ENCODE data around the gene GRAP2.
"Not testable (repeated sequence)": the region's sequence is repeated elsewhere in the genome, so short reads cannot be mapped to it uniquely, and the experiment has no call there.

Gene GRAP2

DNA sequence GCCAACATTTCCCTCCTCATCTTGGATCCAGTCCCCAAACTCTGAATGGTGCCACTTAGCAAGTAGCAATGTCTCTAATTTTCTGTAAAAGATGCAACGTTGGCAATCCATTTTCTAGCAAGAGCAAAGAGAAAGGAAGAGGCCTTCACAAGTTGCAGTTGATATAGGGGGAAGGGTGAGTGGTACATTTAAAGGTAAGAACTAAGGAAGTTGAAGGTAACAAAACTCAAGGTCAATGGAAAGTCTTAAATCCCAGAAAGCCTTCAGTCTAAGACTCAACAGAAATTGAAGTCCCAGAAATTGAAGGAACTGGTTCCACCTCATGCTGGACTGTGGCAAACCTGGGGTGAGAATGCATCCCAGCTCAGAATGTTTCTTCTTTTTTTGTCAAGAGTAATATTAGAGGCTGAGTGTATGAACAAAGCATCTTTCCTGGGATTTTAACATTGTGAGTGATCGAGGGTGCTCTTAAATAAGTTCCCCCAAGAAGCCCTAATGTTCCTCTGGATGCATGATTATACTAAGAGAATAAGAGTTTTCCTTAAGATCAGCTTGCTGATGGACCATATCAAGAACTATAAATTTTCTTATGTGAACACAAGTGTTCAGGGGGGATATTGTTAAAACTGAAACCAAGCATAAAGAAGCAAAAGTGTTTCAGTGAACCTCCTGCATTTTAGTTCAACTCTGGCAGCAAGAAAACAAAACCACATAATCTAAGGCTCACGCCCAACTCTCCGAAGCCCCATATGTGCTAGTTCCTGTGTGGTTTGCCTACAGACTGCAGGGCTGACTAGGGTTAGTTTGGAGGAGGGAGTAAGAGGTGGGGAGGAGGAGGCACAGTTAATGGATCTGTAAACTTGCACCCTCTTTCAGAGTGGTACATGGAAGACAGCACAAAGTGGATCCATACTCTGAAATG is at the start of gene GRAP2:
Gene GRAP2, plus strand, starts transcription at position 779 of the 922 bp plus-strand sequence. CDS start 46,023 bp downstream, outside the sequence.
- DNase-seq (ENCODE audit: low read depth), result no peak
- Histone ChIP-seq H3K9ac (ENCODE audit: low read length) (no peak within 1 kb of the TSS), H3K9me3 (ENCODE audit: control insufficient read depth, low read length) (no peaks in the 10 kb centered on the region), H3K4me1 (ENCODE audit: control insufficient read depth, insufficient read depth, low read length) (peaks cover 12% of the 10 kb centered on the region), H3K4me3 (ENCODE audit: low read length) (no peak within 1 kb of the TSS), H3K36me3 (ENCODE audit: control insufficient read depth, insufficient read depth, low read length, severe bottlenecking) (no peaks in the 10 kb centered on the region), H3K27me3 (replicated peaks; ENCODE audit: control insufficient read depth, insufficient read depth, low read length) (peaks cover 36% of the 10 kb centered on the region)

- no peak for DNase-seq (ENCODE audit: low read depth)
Observed at GRCh38 chr22:39851606-39852315, 49.1 kb upstream of the GRAP2 start.

DNA sequence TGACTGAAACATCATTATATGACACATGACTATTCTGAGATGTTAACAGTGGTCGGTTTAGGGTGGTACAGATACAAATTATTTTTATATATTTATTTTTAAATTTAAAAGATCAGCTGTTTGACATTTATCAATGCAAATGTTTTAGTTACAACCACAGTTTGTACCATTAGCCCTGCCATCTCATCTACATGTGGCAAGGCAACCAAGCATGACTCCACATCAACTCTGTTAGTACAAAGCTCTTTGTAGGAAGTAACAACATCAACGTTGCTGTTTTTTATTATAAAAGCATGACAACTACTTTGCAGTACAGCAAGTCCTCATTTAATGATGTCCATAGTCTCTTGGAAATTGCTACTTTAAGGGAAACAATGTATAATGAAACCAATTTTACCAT is 48.1 kb upstream of the GRAP2 start:
- no peak for DNase-seq (ENCODE audit: low read depth)
- Histone ChIP-seq H3K9me3 (ENCODE audit: control insufficient read depth, low read length) (no peaks in the 10 kb centered on the region), H3K36me3 (ENCODE audit: control insufficient read depth, insufficient read depth, low read length, severe bottlenecking) (no peaks in the 10 kb centered on the region), H3K4me1 (ENCODE audit: control insufficient read depth, insufficient read depth, low read length) (no peaks in the 10 kb centered on the region), H3K27me3 (replicated peaks; ENCODE audit: control insufficient read depth, insufficient read depth, low read length) (no peaks in the 10 kb centered on the region), H3K9ac (ENCODE audit: low read length) (no peak overlapping the region), H3K4me3 (ENCODE audit: low read length) (no peak overlapping the region)

More at GRCh38 chr22:39851606-39852315, 49.1 kb upstream of the GRAP2 start:
- Histone ChIP-seq H3K36me3 (ENCODE audit: control insufficient read depth, insufficient read depth, low read length, severe bottlenecking) (no peaks in the 10 kb centered on the region), H3K9me3 (ENCODE audit: control insufficient read depth, low read length) (no peaks in the 10 kb centered on the region), H3K4me3 (ENCODE audit: low read length) (no peak overlapping the region), H3K27me3 (replicated peaks; ENCODE audit: control insufficient read depth, insufficient read depth, low read length) (no peaks in the 10 kb centered on the region), H3K4me1 (ENCODE audit: control insufficient read depth, insufficient read depth, low read length) (no peaks in the 10 kb centered on the region), H3K9ac (ENCODE audit: low read length) (no peak overlapping the region)

DNA sequence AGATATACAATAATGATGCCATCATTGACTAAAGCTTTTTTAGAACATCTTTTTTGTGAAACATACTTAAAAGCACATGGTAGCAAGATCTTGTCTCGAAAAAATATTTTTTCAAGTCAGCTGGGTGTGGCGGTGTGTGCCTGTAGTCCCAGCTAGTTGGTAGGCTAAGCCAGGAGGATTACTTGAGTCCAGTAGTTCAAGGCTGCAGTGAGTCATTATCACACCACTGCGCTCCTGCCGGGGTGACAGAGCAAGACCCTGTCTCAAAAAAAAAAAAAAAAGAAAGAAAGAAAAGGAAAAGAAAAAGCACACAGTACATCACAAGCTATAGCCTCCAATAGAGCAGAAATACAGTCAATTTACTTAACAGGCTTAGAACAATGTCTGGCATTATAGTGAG is 44.3 kb upstream of the GRAP2 start:
- DNase-seq (ENCODE audit: low read depth), result no peak
- Histone ChIP-seq H3K27me3 (replicated peaks; ENCODE audit: control insufficient read depth, insufficient read depth, low read length) (peaks cover 5% of the 10 kb centered on the region), H3K36me3 (ENCODE audit: control insufficient read depth, insufficient read depth, low read length, severe bottlenecking) (no peaks in the 10 kb centered on the region), H3K4me3 (ENCODE audit: low read length) (no peak overlapping the region), H3K9ac (ENCODE audit: low read length) (no peak overlapping the region), H3K9me3 (ENCODE audit: control insufficient read depth, low read length) (no peaks in the 10 kb centered on the region), H3K4me1 (ENCODE audit: control insufficient read depth, insufficient read depth, low read length) (no peaks in the 10 kb centered on the region)

GRCh38 chr22:39859903-39860588 is 40.8 kb upstream of the GRAP2 start:
- Histone ChIP-seq H3K36me3 (ENCODE audit: control insufficient read depth, insufficient read depth, low read length, severe bottlenecking) (no peaks in the 10 kb centered on the region), H3K9me3 (ENCODE audit: control insufficient read depth, low read length) (no peaks in the 10 kb centered on the region), H3K4me3 (ENCODE audit: low read length) (no peak overlapping the region), H3K9ac (ENCODE audit: low read length) (no peak overlapping the region), H3K4me1 (ENCODE audit: control insufficient read depth, insufficient read depth, low read length) (no peaks in the 10 kb centered on the region), H3K27me3 (replicated peaks; ENCODE audit: control insufficient read depth, insufficient read depth, low read length) (peaks cover 15% of the 10 kb centered on the region)
- DNase-seq (ENCODE audit: low read depth), result no peak

GRCh38 chr22:39868741-39869140 is 32.1 kb upstream of the GRAP2 start:
- Histone ChIP-seq H3K36me3 (ENCODE audit: control insufficient read depth, insufficient read depth, low read length, severe bottlenecking) (no peaks in the 10 kb centered on the region), H3K4me1 (ENCODE audit: control insufficient read depth, insufficient read depth, low read length) (peaks cover 8% of the 10 kb centered on the region), H3K4me3 (ENCODE audit: low read length) (no peak overlapping the region), H3K27me3 (replicated peaks; ENCODE audit: control insufficient read depth, insufficient read depth, low read length) (peaks cover 9% of the 10 kb centered on the region), H3K9ac (ENCODE audit: low read length) (no peak overlapping the region), H3K9me3 (ENCODE audit: control insufficient read depth, low read length) (no peaks in the 10 kb centered on the region)
- no peak for DNase-seq (ENCODE audit: low read depth)

DNA sequence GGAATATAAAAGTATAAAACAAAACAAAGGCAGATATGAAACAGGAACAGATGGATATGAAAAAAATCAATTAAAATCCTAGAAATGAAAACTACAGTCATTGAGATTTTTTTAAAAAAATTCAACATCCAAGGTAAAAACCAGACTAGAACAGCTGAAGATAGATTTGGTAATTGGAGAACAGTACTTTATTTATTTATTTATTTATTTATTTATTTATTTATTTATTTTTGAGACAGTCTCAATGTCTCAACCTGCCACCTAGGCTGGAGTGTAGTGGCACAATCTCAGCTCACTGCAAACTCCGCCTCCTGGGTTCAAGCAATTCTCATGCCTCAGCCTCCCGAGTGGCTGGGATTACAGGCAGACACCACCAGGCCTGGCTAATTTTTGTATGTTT is 31.1 kb upstream of the GRAP2 start:
- not testable (repeated sequence) for H3K27me3 ChIP-seq (replicated peaks; ENCODE audit: control insufficient read depth, insufficient read depth, low read length); H3K4me1 ChIP-seq (ENCODE audit: control insufficient read depth, insufficient read depth, low read length); H3K36me3 ChIP-seq (ENCODE audit: control insufficient read depth, insufficient read depth, low read length, severe bottlenecking); H3K9me3 ChIP-seq (ENCODE audit: control insufficient read depth, low read length); DNase-seq (ENCODE audit: low read depth); H3K4me3 ChIP-seq (ENCODE audit: low read length); H3K9ac ChIP-seq (ENCODE audit: low read length)

- peaks cover 3% of the 10 kb centered on the region for H3K27me3 ChIP-seq (replicated peaks; ENCODE audit: control insufficient read depth, insufficient read depth, low read length)
- no peaks in the 10 kb centered on the region for H3K9me3 ChIP-seq (ENCODE audit: control insufficient read depth, low read length)
- H3K4me1 ChIP-seq (ENCODE audit: control insufficient read depth, insufficient read depth, low read length), result peaks cover 4% of the 10 kb centered on the region
- DNase-seq (ENCODE audit: low read depth), result no peak
- no peaks in the 10 kb centered on the region for H3K36me3 ChIP-seq (ENCODE audit: control insufficient read depth, insufficient read depth, low read length, severe bottlenecking)
- H3K4me3 ChIP-seq (ENCODE audit: low read length), result no peak overlapping the region
- H3K9ac ChIP-seq (ENCODE audit: low read length), result no peak overlapping the region
Observed at GRCh38 chr22:39871008-39871798, 29.7 kb upstream of the GRAP2 start.

- H3K36me3 ChIP-seq (ENCODE audit: control insufficient read depth, insufficient read depth, low read length, severe bottlenecking), result no peaks in the 10 kb centered on the region
- no peaks in the 10 kb centered on the region for H3K4me1 ChIP-seq (ENCODE audit: control insufficient read depth, insufficient read depth, low read length)
- peaks cover 8% of the 10 kb centered on the region for H3K27me3 ChIP-seq (replicated peaks; ENCODE audit: control insufficient read depth, insufficient read depth, low read length)
- no peak overlapping the region for H3K9ac ChIP-seq (ENCODE audit: low read length)
- no peaks in the 10 kb centered on the region for H3K9me3 ChIP-seq (ENCODE audit: control insufficient read depth, low read length)
- DNase-seq (ENCODE audit: low read depth), result no peak
- no peak overlapping the region for H3K4me3 ChIP-seq (ENCODE audit: low read length)
Observed at GRCh38 chr22:39872548-39872947, 28.3 kb upstream of the GRAP2 start.

GRCh38 chr22:39873965-39874364 is 26.9 kb upstream of the GRAP2 start:
- H3K9ac ChIP-seq (ENCODE audit: low read length), result no peak overlapping the region
- H3K4me1 ChIP-seq (ENCODE audit: control insufficient read depth, insufficient read depth, low read length), result no peaks in the 10 kb centered on the region
- H3K9me3 ChIP-seq (ENCODE audit: control insufficient read depth, low read length), result no peaks in the 10 kb centered on the region
- no peak overlapping the region for H3K4me3 ChIP-seq (ENCODE audit: low read length)
- no peaks in the 10 kb centered on the region for H3K36me3 ChIP-seq (ENCODE audit: control insufficient read depth, insufficient read depth, low read length, severe bottlenecking)
- H3K27me3 ChIP-seq (replicated peaks; ENCODE audit: control insufficient read depth, insufficient read depth, low read length), result peaks cover 5% of the 10 kb centered on the region
- no peak for DNase-seq (ENCODE audit: low read depth)

Data from adipocyte (in vitro differentiated cells).